PFSK-1 (cell line): ENCODE results near the gene ABTB1.

Experiments
- FOXP2 ChIP-seq: optimal IDR thresholded peaks from 2 replicates; pipeline ENCODE3; 2011; ENCODE audit warnings: borderline replicate concordance, control low read depth, inconsistent platforms; ENCODE audit not compliant: insufficient read depth; ENCODE audit errors: extremely low read length, extremely low read depth
- POLR2AphosphoS5 ChIP-seq: IDR thresholded peaks from 2 replicates; pipeline ENCODE4 v1.6.1; 2012; ENCODE audit warnings: low read depth, mild to moderate bottlenecking, control low read depth, low read length, moderate library complexity
- SIN3A ChIP-seq: IDR thresholded peaks from 2 replicates; pipeline ENCODE4 v1.6.1; 2012; ENCODE audit warnings: mild to moderate bottlenecking, low read length, moderate library complexity, borderline replicate concordance; ENCODE audit not compliant: insufficient read depth
- TAF1 ChIP-seq: IDR thresholded peaks from 2 replicates; pipeline ENCODE4 v1.6.1; 2012; ENCODE audit warnings: low read length, control low read depth, borderline replicate concordance; ENCODE audit not compliant: insufficient read depth
- TF ChIP-seq, protein P1 (sequence below), 2 experiments: IDR thresholded peaks; 2 replicates each; pipeline versions ENCODE4 v1.6.1 to v1.8.0; 2011 to 2012; ENCODE audit warnings: low read depth in 2 of 2, low read length in 2 of 2, control low read depth in 1 of 2, inconsistent platforms in 1 of 2, mild to moderate bottlenecking in 1 of 2, moderate library complexity in 1 of 2; ENCODE audit not compliant: insufficient read depth in 1 of 2

The ABTB1 gene

DNA sequence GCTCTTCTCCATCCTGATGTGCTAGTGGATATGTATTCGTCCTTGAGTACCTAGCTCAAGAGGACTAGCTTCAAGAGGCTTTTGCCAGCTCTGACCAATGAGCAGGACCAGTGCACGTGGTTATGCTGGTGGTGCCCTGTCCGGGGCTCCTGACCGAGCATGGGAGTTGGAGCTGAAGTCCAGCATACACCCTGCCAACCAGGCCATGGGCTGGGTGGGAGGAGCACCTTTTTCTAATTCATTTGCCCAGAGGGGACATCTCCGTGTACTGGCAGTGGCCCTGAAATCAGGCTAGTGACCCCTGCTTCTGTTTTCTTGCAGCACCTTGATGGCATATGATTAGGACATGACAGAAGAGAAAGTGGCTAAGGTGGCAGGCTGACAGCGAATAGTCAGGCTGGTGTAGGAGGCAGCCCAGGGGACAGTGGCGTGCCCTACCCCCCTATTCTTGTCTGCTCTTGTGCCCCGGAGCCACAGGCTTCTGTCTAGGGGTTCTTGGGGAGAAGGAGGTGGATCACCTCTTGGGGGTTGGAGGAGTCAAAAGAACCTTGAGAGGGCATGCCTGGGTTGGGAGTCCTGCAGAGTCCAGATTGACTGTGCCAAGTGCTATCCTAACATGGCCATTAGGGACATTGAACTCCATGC, 27.3 kb upstream of the ABTB1 start:
- no peak for TF ChIP-seq SIN3A

DNA sequence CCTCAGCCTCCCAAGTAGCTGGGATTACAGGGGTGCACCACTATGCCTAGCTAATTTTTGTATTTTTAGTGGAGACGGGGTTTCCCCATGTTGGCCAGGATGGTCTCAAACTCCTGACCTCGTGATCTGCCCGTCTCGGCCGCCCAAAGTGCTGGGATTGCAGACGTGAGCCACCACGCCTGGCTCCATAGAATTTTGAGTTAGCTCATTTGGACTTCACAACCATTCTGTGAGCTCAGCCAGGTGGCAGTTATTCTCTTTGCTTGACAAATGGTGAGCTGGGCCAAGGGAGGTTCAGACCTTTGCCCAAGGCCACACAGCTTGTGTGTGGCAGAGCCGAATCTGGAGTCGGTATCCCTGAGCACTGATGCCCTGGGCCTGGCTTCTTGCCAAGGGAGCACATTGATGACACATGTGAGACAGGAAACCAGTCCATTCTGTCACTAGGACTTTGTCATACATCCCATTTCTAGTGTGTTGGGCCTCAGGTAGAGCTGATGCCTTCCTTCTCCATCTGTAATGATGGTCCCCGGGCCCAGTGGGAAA, 26.2 kb upstream of the ABTB1 start:
- TF ChIP-seq TAF1 (no peak), SIN3A (no peak), FOXP2 (no peak), POLR2AphosphoS5 (no peak)
- TF ChIP-seq, protein P1, sequence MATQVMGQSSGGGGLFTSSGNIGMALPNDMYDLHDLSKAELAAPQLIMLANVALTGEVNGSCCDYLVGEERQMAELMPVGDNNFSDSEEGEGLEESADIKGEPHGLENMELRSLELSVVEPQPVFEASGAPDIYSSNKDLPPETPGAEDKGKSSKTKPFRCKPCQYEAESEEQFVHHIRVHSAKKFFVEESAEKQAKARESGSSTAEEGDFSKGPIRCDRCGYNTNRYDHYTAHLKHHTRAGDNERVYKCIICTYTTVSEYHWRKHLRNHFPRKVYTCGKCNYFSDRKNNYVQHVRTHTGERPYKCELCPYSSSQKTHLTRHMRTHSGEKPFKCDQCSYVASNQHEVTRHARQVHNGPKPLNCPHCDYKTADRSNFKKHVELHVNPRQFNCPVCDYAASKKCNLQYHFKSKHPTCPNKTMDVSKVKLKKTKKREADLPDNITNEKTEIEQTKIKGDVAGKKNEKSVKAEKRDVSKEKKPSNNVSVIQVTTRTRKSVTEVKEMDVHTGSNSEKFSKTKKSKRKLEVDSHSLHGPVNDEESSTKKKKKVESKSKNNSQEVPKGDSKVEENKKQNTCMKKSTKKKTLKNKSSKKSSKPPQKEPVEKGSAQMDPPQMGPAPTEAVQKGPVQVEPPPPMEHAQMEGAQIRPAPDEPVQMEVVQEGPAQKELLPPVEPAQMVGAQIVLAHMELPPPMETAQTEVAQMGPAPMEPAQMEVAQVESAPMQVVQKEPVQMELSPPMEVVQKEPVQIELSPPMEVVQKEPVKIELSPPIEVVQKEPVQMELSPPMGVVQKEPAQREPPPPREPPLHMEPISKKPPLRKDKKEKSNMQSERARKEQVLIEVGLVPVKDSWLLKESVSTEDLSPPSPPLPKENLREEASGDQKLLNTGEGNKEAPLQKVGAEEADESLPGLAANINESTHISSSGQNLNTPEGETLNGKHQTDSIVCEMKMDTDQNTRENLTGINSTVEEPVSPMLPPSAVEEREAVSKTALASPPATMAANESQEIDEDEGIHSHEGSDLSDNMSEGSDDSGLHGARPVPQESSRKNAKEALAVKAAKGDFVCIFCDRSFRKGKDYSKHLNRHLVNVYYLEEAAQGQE (IDR thresholded peaks at IDR 0.05; ENCODE audit: insufficient read depth in 1 of 2, low read depth in 2 of 2, low read length in 2 of 2), result no peak

DNA sequence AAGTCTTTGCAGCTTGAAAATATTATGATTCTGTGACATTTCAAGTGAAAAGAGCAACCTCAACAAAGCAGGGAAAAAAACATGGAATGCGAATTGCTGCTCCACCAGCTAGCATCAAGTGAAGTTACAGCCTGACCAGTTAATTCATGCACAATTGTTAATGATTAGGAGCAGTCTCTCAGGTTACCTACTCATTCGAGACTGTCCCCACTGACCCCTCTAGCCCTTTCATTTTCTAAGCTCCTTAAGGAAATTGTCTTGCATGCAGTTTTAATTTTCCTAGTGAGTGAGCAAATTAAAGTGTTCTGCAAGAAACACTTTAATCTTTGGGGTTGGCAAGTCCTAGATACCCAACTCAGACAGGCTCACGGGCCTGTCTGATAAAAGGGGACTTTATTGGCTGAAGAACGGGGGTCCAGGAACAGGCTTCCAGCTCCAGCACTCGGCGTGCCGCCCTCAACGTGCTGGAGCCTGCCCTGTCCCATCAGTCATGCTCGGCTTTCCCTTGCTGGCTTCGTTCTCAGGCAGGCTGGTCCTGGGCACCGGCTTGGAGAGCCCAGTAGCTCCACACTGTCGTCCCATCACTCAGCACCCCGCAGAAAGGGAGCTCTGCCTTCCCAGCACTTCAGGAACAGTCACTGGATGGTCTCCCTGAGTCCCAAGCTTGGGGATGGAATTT, 25.4 kb upstream of the ABTB1 start:
- TF ChIP-seq SIN3A (no peak), POLR2AphosphoS5 (no peak), TAF1 (no peak), FOXP2 (no peak)
- TF ChIP-seq, protein P1 (IDR thresholded peaks at IDR 0.05; ENCODE audit: insufficient read depth in 1 of 2, low read depth in 2 of 2, low read length in 2 of 2), result no peak

DNA sequence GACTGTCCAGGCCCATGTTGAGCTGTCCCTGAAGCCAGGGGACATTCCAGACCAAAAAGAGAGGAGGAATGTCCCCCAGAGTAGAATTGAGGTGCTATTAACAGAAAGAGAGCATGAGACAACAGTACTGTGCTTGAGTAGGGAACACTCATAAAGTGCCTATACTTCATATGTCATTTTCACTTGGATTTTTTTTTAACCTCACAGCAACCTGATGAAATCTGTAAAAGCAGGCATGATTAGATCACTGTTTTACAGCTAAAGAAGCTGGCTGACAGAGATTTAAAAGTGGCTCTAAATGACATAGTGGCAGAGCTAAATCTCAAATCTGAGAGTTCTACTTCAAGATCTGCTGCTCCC, 24.9 kb upstream of the ABTB1 start:
- TF ChIP-seq POLR2AphosphoS5, result no peak
- TF ChIP-seq, protein P1 (IDR thresholded peaks at IDR 0.05; ENCODE audit: insufficient read depth in 1 of 2, low read depth in 2 of 2, low read length in 2 of 2), result no peak
- TF ChIP-seq SIN3A, result no peak
- TF ChIP-seq FOXP2, result no peak
- no peak for TF ChIP-seq TAF1

DNA sequence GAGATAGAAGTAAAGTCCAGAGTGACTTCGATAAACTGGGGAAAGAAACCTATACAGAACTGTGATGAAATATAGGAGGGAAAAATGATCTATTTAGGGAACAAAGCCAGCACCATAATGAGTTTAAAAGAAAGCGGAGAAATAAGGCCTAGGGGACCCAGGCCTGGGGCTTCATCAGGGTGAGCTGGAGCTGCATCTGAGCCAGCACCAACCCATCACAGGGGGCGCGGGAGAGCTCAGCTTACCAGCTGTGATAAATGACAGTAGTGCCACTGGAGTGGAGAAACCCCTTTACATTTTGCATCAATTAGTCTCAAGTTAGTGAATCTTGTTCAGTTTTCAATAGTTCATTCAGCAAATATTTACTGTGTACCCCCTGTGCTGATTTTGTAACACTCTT, 22.5 kb upstream of the ABTB1 start:
- TF ChIP-seq POLR2AphosphoS5 (no peak), FOXP2 (no peak), TAF1 (no peak), SIN3A (no peak)
- TF ChIP-seq, protein P1 (IDR thresholded peaks at IDR 0.05; ENCODE audit: insufficient read depth in 1 of 2, low read depth in 2 of 2, low read length in 2 of 2), result no peak
